SK-N-SH (cell line): Measurements from ENCODE around the gene CDH4. TPM values are rescaled to one million over a fixed set of nuclear protein-coding genes. Genes with fewer than 3 reads are reported as not detected.

Source experiments
- CTCF ChIA-PET: fragments of 300-600, 350-600 bp; formaldehyde crosslinking; extraction: SDS; loops from one replicate; lab custom pipeline; 2021; lab: Yijun Ruan, JAX
- POLR2A ChIA-PET: fragments of 350-600 bp; sonication (Branson Sonifier 250); formaldehyde crosslinking; extraction: SDS; loops from one replicate; lab custom pipeline; 2020; ENCODE audit warnings: antibody characterized with exemption, inconsistent platforms; lab: Yijun Ruan, JAX
- DNase-seq: peaks from one replicate; pipeline ENCODE4 v3.0.0; 2012
- H2AFZ ChIP-seq: fragments of 200-600 bp; sonication (generic); 2 replicates; pipeline ENCODE4 v1.8.1; 2016; ENCODE audit warnings: antibody characterized with exemption, mild to moderate bottlenecking, low read depth
- H3F3A ChIP-seq: fragments of 200-600 bp; sonication (generic); replicated peaks from 2 replicates; pipeline ENCODE3; 2016; ENCODE audit warnings: antibody characterized with exemption, mild to moderate bottlenecking; ENCODE audit not compliant: insufficient read depth
- H3K27ac ChIP-seq, 2 experiments: fragments of 200-500 bp in 1 of 2; fragments of 200-600 bp in 1 of 2; sonication (Bioruptor generic) in 1 of 2; sonication (generic), shearing (Covaris generic) in 1 of 2; 2 replicates each; pipeline versions ENCODE4 v1.5.1 to v1.6.1; 2014 to 2016; ENCODE audit warnings: low read depth in 2 of 2, inconsistent platforms in 1 of 2, low read length in 1 of 2, mild to moderate bottlenecking in 1 of 2, mixed read lengths in 1 of 2
- H3K27me3 ChIP-seq: fragments of 200-600 bp; sonication (generic), shearing (Covaris generic); 2 replicates; pipeline ENCODE4 v1.6.1; 2016; ENCODE audit warnings: mixed run types; ENCODE audit not compliant: insufficient read depth
- H3K36me3 ChIP-seq, 2 experiments: fragments of 200-500 bp in 1 of 2; fragments of 200-600 bp in 1 of 2; sonication (Bioruptor generic) in 1 of 2; sonication (generic) in 1 of 2; replicated peaks in 1 of 2; 2 replicates each; pipeline versions ENCODE3 to v1.5.1; 2014 to 2016; ENCODE audit warnings: low read length in 1 of 2, mild to moderate bottlenecking in 1 of 2; ENCODE audit not compliant: insufficient read depth in 2 of 2, control insufficient read depth in 1 of 2
- H3K4me1 ChIP-seq, 2 experiments: fragments of 200-500 bp in 1 of 2; fragments of 200-600 bp in 1 of 2; sonication (Bioruptor generic) in 1 of 2; sonication (generic), shearing (Covaris generic) in 1 of 2; 2 replicates each; pipeline versions ENCODE4 v1.5.1 to v1.6.1; 2014 to 2016; ENCODE audit warnings: low read depth in 1 of 2, low read length in 1 of 2, mixed run types in 1 of 2; ENCODE audit not compliant: insufficient read depth in 2 of 2, control insufficient read depth in 1 of 2
- H3K4me2 ChIP-seq: fragments of 200-600 bp; sonication (generic), shearing (Covaris generic); 2 replicates; pipeline ENCODE4 v1.6.1; 2017; ENCODE audit warnings: mixed run types
- H3K4me3 ChIP-seq, 2 experiments: fragments of 200-500 bp in 1 of 2; fragments of 200-600 bp in 1 of 2; sonication (Bioruptor generic) in 1 of 2; sonication (generic), shearing (Covaris generic) in 1 of 2; 2 replicates each; pipeline versions ENCODE4 v1.5.1 to v1.8.1; 2014 to 2016; ENCODE audit warnings: low read depth in 2 of 2, inconsistent platforms in 1 of 2, low read length in 1 of 2, mild to moderate bottlenecking in 1 of 2, mixed read lengths in 1 of 2, moderate library complexity in 1 of 2
- H3K79me2 ChIP-seq: fragments of 200-600 bp; sonication (generic); 2 replicates; pipeline ENCODE4 v1.8.1; 2017; ENCODE audit warnings: mild to moderate bottlenecking; ENCODE audit not compliant: insufficient read depth
- H3K9ac ChIP-seq: fragments of 200-600 bp; sonication (generic); 2 replicates; pipeline ENCODE4 v1.6.1; 2017; ENCODE audit warnings: mixed run types
- H3K9me2 ChIP-seq: fragments of 200-600 bp; sonication (generic); 2 replicates; pipeline ENCODE4 v1.6.1; 2017; ENCODE audit warnings: mixed run types
- H3K9me3 ChIP-seq: fragments of 200-600 bp; sonication (generic); 2 replicates; pipeline ENCODE4 v1.6.1; 2017; ENCODE audit warnings: mixed run types, mild to moderate bottlenecking, moderate library complexity
- H4K20me1 ChIP-seq: fragments of 200-600 bp; sonication (generic); 2 replicates; pipeline ENCODE4 v1.6.1; 2017; ENCODE audit warnings: mild to moderate bottlenecking, mixed run types; ENCODE audit not compliant: insufficient read depth
- ELF1 ChIP-seq: IDR thresholded peaks from 2 replicates; pipeline ENCODE4 v1.4.0; 2012
- EP300 ChIP-seq, 2 experiments: IDR thresholded peaks; 2 replicates each; pipeline versions ENCODE4 v1.4.0 to v1.6.1; 2012; ENCODE audit warnings: borderline replicate concordance in 1 of 2, low read depth in 1 of 2, low read length in 1 of 2
- FOXJ3 ChIP-seq: sonication (generic); formaldehyde crosslinking; IDR thresholded peaks from 2 replicates; pipeline ENCODE4 v1.5.1; 2020; ENCODE audit warnings: mild to moderate bottlenecking, missing genetic modification reagents
- JUND ChIP-seq: IDR thresholded peaks from 2 replicates; pipeline ENCODE4 v1.4.0; 2012
- MEF2A ChIP-seq: IDR thresholded peaks from 2 replicates; pipeline ENCODE4 v1.4.0; 2012; ENCODE audit warnings: low read depth, borderline replicate concordance
- MXI1 ChIP-seq: IDR thresholded peaks from 2 replicates; pipeline ENCODE4 v1.6.1; 2012; ENCODE audit warnings: mild to moderate bottlenecking, low read depth, low read length, improper control_type of control experiment
- NRF1 ChIP-seq: IDR thresholded peaks from 2 replicates; pipeline ENCODE4 v1.6.1; 2012; ENCODE audit warnings: low read depth, mild to moderate bottlenecking, low read length
- RAD21 ChIP-seq: IDR thresholded peaks from 2 replicates; pipeline ENCODE4 v1.6.1; 2012; ENCODE audit warnings: mild to moderate bottlenecking, low read length
- RCOR1 ChIP-seq: fragments of 150-350 bp; IDR thresholded peaks from 2 replicates; pipeline ENCODE4 v1.6.1; 2017; ENCODE audit warnings: antibody characterized with exemption, low read length
- REST ChIP-seq: IDR thresholded peaks from 2 replicates; pipeline ENCODE4 v1.6.1; 2012; ENCODE audit warnings: mild to moderate bottlenecking, low read depth, low read length, moderate library complexity
- RFX5 ChIP-seq: IDR thresholded peaks from 2 replicates; pipeline ENCODE4 v1.6.1; 2012; ENCODE audit warnings: mild to moderate bottlenecking, improper control_type of control experiment, low read length
- SMC3 ChIP-seq: IDR thresholded peaks from 2 replicates; pipeline ENCODE4 v1.6.1; 2012; ENCODE audit warnings: low read depth, low read length, improper control_type of control experiment
- TAF1 ChIP-seq: IDR thresholded peaks from 2 replicates; pipeline ENCODE4 v1.6.1; 2012; ENCODE audit warnings: low read depth, mild to moderate bottlenecking, low read length, moderate library complexity, borderline replicate concordance
- TEAD4 ChIP-seq: IDR thresholded peaks from 2 replicates; pipeline ENCODE4 v1.4.0; 2012; ENCODE audit warnings: mild to moderate bottlenecking, borderline replicate concordance; ENCODE audit not compliant: insufficient read depth
- USF1 ChIP-seq: IDR thresholded peaks from 2 replicates; pipeline ENCODE4 v1.4.0; 2012; ENCODE audit warnings: low read depth, borderline replicate concordance
- USF2 ChIP-seq: fragments of 150-350 bp; IDR thresholded peaks from 2 replicates; pipeline ENCODE4 v1.6.1; 2017; ENCODE audit warnings: antibody characterized with exemption, low read length, low read depth, borderline replicate concordance
- WGBS: methylation state at CpG from one replicate; pipeline ENCODE4 v1.1.6; 2017; ENCODE audit warnings: low lambda C conversion rate; 5-methylcytosine and 5-hydroxymethylcytosine counted together
- polyA plus RNA-seq, 3 experiments: library from polyadenylated mRNA; depleted of rRNA; stranded (reverse); fragments of >200 nt; gene quantifications; 2 replicates each; pipeline ENCODE4 v1.2.3, GENCODE V29; 2012

The CDH4 gene
- polyA plus RNA-seq, 1 of the 3 experiments (the other 2 are of a cell fraction): not detected

GRCh38 chr20:61549865-61550264, 297.8 kb downstream of the CDH4 start:
- no peak for DNase-seq
- H3F3A ChIP-seq: no peaks in the 10 kb centered on the region
- H3K27ac ChIP-seq: no peak overlapping the region
- H3K9me2 ChIP-seq: no peaks in the 10 kb centered on the region
- no peak overlapping the region for H3K4me2 ChIP-seq
- no peaks in the 10 kb centered on the region for H3K4me1 ChIP-seq
- H3K27me3 ChIP-seq: no peaks in the 10 kb centered on the region
- 50% methylated on average over 2 of the region's 2 CpGs for WGBS
- no peaks in the 10 kb centered on the region for H3K36me3 ChIP-seq
- H3K4me3 ChIP-seq: no peak overlapping the region
- ChIA-PET CTCF (interaction anchor here (0.6 kb wide), 1 partner anchor 1492 kb away, joined by 3 read pairs; no protein-coding TSS in a partner anchor), POLR2A (no interaction called here)
- TF ChIP-seq JUND (no peak), USF1 (no peak), TAF1 (no peak), RCOR1 (no peak), USF2 (no peak), RFX5 (no peak), NRF1 (no peak), MEF2A (no peak), EP300 (IDR thresholded peaks at IDR 0.05; ENCODE audit: borderline replicate concordance in 1 of 2, low read depth in 1 of 2, low read length in 1 of 2) (no peak), FOXJ3 (CRISPR knock-in tag) (no peak)
- H3K9ac ChIP-seq: no peak overlapping the region
- no peaks in the 10 kb centered on the region for H4K20me1 ChIP-seq
- no peaks in the 10 kb centered on the region for H3K9me3 ChIP-seq
- no peak overlapping the region for H2AFZ ChIP-seq
- no peaks in the 10 kb centered on the region for H3K79me2 ChIP-seq

GRCh38 chr20:61551401-61551800, 299.3 kb downstream of the CDH4 start:
- 16% methylated on average over 2 of the region's 2 CpGs for WGBS
- Histone ChIP-seq H3K27ac (no peak overlapping the region), H3K9me3 (no peaks in the 10 kb centered on the region), H3K4me2 (no peak overlapping the region), H3K4me1 (no peaks in the 10 kb centered on the region), H3K79me2 (no peaks in the 10 kb centered on the region), H3K36me3 (no peaks in the 10 kb centered on the region), H2AFZ (no peak overlapping the region), H3K9me2 (no peaks in the 10 kb centered on the region), H4K20me1 (no peaks in the 10 kb centered on the region), H3K27me3 (no peaks in the 10 kb centered on the region), H3K9ac (no peak overlapping the region), H3F3A (no peaks in the 10 kb centered on the region), H3K4me3 (no peak overlapping the region)
- no peak for DNase-seq
- ChIA-PET POLR2A (no interaction called here), CTCF (no interaction called here)
- TF ChIP-seq ELF1 (no peak), USF1 (no peak), MXI1 (no peak), TEAD4 (no peak), SMC3 (no peak), RAD21 (no peak), REST (no peak)
